ENCODE results near the gene ASB1. TPM values are rescaled to one million over a fixed set of nuclear protein-coding genes. Genes with fewer than 3 reads are reported as not detected.

The ASB1 gene
- total and polyA plus RNA-seq, 2 donors (not counting 1 experiment from before 2014, with no cell fraction given) = 31.9 to 50.7 TPM

DNA sequence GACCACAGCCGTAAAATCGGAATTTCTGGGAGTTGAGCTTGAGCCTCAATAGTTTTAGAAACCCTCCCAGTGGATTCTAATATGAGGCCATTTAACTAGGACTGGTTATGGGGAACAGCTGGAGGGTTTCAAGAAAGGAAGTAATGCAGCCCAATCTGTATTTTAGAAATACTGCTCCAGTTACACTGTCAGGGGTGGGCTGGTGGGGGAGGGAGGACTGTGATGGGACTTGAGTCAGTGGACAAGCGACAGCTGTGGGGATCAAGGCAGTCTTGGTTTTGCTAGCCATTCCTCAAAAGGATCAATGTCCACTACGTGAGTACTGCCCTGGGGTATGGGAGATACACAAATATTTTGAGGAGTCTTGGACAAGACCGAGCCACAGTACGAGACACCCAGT lies 34.8 kb downstream of the ASB1 start:
- CTCF ChIA-PET = interaction anchor here (1.3 kb wide), 1 partner anchor 13 kb away, joined by 5 read pairs; no protein-coding TSS in a partner anchor
- DNase-seq (no peak), ATAC-seq (ENCODE audit: low read depth) (no peak)
- no peak overlapping the region for H3K4me3 Mint-ChIP-seq
- Histone ChIP-seq H3K4me3 (ENCODE audit: control extremely low read depth in 1 of 5, extremely low read depth in 1 of 5, insufficient read depth in 1 of 5, low read depth in 2 of 5, low read length in 4 of 5) (no peak overlapping the region), H3K9me3 (ENCODE audit: control extremely low read depth in 1 of 3, control insufficient read depth in 2 of 3, insufficient read depth in 1 of 3, low read length in 2 of 3) (peaks cover 0 to 8% (median 5%) of the 10 kb centered on the region in 3 donors), H3K79me2 (ENCODE audit: control insufficient read depth, insufficient read depth, low read length) (no peaks in the 10 kb centered on the region), H3K36me3 (replicated peaks in 1 of 2; ENCODE audit: control extremely low read depth in 1 of 2, control insufficient read depth in 1 of 2, extremely low read depth in 1 of 2, insufficient read depth in 2 of 2, low read length in 1 of 2) (no peaks in the 10 kb centered on the region), H3K27ac (ENCODE audit: low read length in 2 of 2) (no peak overlapping the region), H4K20me1 (ENCODE audit: control insufficient read depth, insufficient read depth, low read length, poor library complexity, severe bottlenecking) (no peaks in the 10 kb centered on the region), H3K4me2 (replicated peaks; ENCODE audit: low read depth, low read length, poor library complexity, severe bottlenecking) (no peak overlapping the region), H2AFZ (ENCODE audit: insufficient read depth, low read depth, low read length, poor library complexity, severe bottlenecking) (no peak overlapping the region), H3K9ac (ENCODE audit: low read length) (no peak overlapping the region), H3K27me3 (replicated peaks in 1 of 4; ENCODE audit: control extremely low read depth in 1 of 4, control insufficient read depth in 3 of 4, insufficient read depth in 4 of 4, low read length in 3 of 4) (no peaks in the 10 kb centered on the region), H3K4me1 (ENCODE audit: control insufficient read depth in 2 of 2, insufficient read depth in 2 of 2, low read length in 2 of 2) (no peaks in the 10 kb centered on the region)
- intact Hi-C loops (cut with micrococcal nuclease) = no loop called here
- 100% methylated on average over 2 of the region's 6 CpGs for WGBS (ENCODE audit: insufficient coverage)
- H3K4me1 Mint-ChIP-seq = peaks cover 5% of the 10 kb centered on the region
- no peak for TF ChIP-seq EZH2 (IDR thresholded peaks at IDR 0.05; ENCODE audit: borderline replicate concordance, insufficient read depth, low read depth, low read length, poor library complexity, severe bottlenecking)
- no peak for TF ChIP-seq CTCF (IDR thresholded peaks at IDR 0.05)
- H3K27me3 Mint-ChIP-seq = no peaks in the 10 kb centered on the region
- POLR2A ChIA-PET = interaction anchor here (0.6 kb wide), 1 partner anchor 115 kb away, joined by 5 read pairs; no protein-coding TSS in a partner anchor
- no peak overlapping the region for H3K27ac Mint-ChIP-seq
- peaks cover 7% of the 10 kb centered on the region for H3K9me3 Mint-ChIP-seq (ENCODE audit: insufficient read depth)

- CTCF ChIA-PET = interaction anchor here (1.3 kb wide), 1 partner anchor 13 kb away, joined by 5 read pairs; no protein-coding TSS in a partner anchor
- peaks cover 5% of the 10 kb centered on the region for H3K4me1 Mint-ChIP-seq
- Histone ChIP-seq H3K27me3 (replicated peaks in 1 of 4; ENCODE audit: control extremely low read depth in 1 of 4, control insufficient read depth in 3 of 4, insufficient read depth in 4 of 4, low read length in 3 of 4) (no peaks in the 10 kb centered on the region), H3K27ac (ENCODE audit: low read length in 2 of 2) (no peak overlapping the region), H3K4me1 (ENCODE audit: control insufficient read depth in 2 of 2, insufficient read depth in 2 of 2, low read length in 2 of 2) (no peaks in the 10 kb centered on the region), H3K9ac (ENCODE audit: low read length) (no peak overlapping the region), H3K4me2 (replicated peaks; ENCODE audit: low read depth, low read length, poor library complexity, severe bottlenecking) (no peak overlapping the region), H3K79me2 (ENCODE audit: control insufficient read depth, insufficient read depth, low read length) (no peaks in the 10 kb centered on the region), H3K36me3 (replicated peaks in 1 of 2; ENCODE audit: control extremely low read depth in 1 of 2, control insufficient read depth in 1 of 2, extremely low read depth in 1 of 2, insufficient read depth in 2 of 2, low read length in 1 of 2) (no peaks in the 10 kb centered on the region), H3K9me3 (ENCODE audit: control extremely low read depth in 1 of 3, control insufficient read depth in 2 of 3, insufficient read depth in 1 of 3, low read length in 2 of 3) (peaks cover 0 to 8% (median under 1%) of the 10 kb centered on the region in 3 donors), H2AFZ (ENCODE audit: insufficient read depth, low read depth, low read length, poor library complexity, severe bottlenecking) (no peak overlapping the region), H4K20me1 (ENCODE audit: control insufficient read depth, insufficient read depth, low read length, poor library complexity, severe bottlenecking) (no peaks in the 10 kb centered on the region), H3K4me3 (ENCODE audit: control extremely low read depth in 1 of 5, extremely low read depth in 1 of 5, insufficient read depth in 1 of 5, low read depth in 2 of 5, low read length in 4 of 5) (no peak overlapping the region)
- WGBS (ENCODE audit: insufficient coverage) = 89% methylated on average over 3 of the region's 6 CpGs
- TF ChIP-seq CTCF (IDR thresholded peaks at IDR 0.05) = no peak
- no peak for TF ChIP-seq EZH2 (IDR thresholded peaks at IDR 0.05; ENCODE audit: borderline replicate concordance, insufficient read depth, low read depth, low read length, poor library complexity, severe bottlenecking)
- H3K4me3 Mint-ChIP-seq = no peak overlapping the region
- no peaks in the 10 kb centered on the region for H3K27me3 Mint-ChIP-seq
- no peak for DNase-seq
- H3K27ac Mint-ChIP-seq = no peak overlapping the region
- intact Hi-C loops (cut with micrococcal nuclease) = loop anchor here (2.0 kb wide), 1 partner anchor 91 kb away; no protein-coding TSS in a partner anchor
- ATAC-seq (ENCODE audit: low read depth) = no peak
- POLR2A ChIA-PET = interaction anchor here (0.6 kb wide), 1 partner anchor 115 kb away, joined by 5 read pairs; no protein-coding TSS in a partner anchor
- peaks cover 3% of the 10 kb centered on the region for H3K9me3 Mint-ChIP-seq (ENCODE audit: insufficient read depth)
Observed at GRCh38 chr2:238461916-238462315, 35.2 kb downstream of the ASB1 start.

Measured in B cell (primary cell).